ENCODE results near the gene C17orf50. TPM values are rescaled to one million over a fixed set of nuclear protein-coding genes. Genes with fewer than 3 reads are reported as not detected.

The C17orf50 gene
- total and polyA plus RNA-seq, 3 donors from 2014 or later, result 48.8 to 154 (median 102) TPM

- TF ChIP-seq CTCF (IDR thresholded peaks at IDR 0.05) (no peak), POLR2A (IDR thresholded peaks at IDR 0.05) (no peak)
- intact Hi-C loops (cut with DNase I; ENCODE audit: low total_unique reads), result no loop called here
- H3K27me3 ChIP-seq, result no peaks in the 10 kb centered on the region
- peak; percentile 42 for DNase-seq
- WGBS, 2 donors, result 0 to 2% methylated on average over 5 to 77 of the region's 89 CpGs
- H3K36me3 ChIP-seq (ENCODE audit: low read depth, missing control alignments), result no peaks in the 10 kb centered on the region
- peaks cover 42% of the 10 kb centered on the region for H3K4me1 ChIP-seq
- peak within 1 kb of the TSS; percentile 63 to 64 for H3K27ac ChIP-seq
- peak within 1 kb of the TSS; percentile 59 to 74 for H3K4me3 ChIP-seq
- H3K9me3 ChIP-seq, result no peaks in the 10 kb centered on the region
Observed at GRCh38 chr17:35795007-35795870, 34.6 kb downstream of the C17orf50 start, which contains the start of gene MMP28. MMP28 (minus strand) TSS chr17:35795641; CDS start chr17:35795377, 264 bp downstream.

GRCh38 chr17:35795871-35796265 is 35.2 kb downstream of the C17orf50 start:
- Histone ChIP-seq H3K4me1 (peaks cover 43% of the 10 kb centered on the region), H3K4me3 (peak overlapping the region; percentile 59 to 74), H3K36me3 (ENCODE audit: low read depth, missing control alignments) (no peaks in the 10 kb centered on the region), H3K27me3 (no peaks in the 10 kb centered on the region), H3K9me3 (no peaks in the 10 kb centered on the region), H3K27ac (peak overlapping the region in 1 of 2 donors; percentile 64)
- no peak for DNase-seq
- WGBS, 2 donors, result 20% methylated on average over 6 to 8 of the region's 8 CpGs
- TF ChIP-seq POLR2A (IDR thresholded peaks at IDR 0.05), result no peak
- TF ChIP-seq CTCF (IDR thresholded peaks at IDR 0.05), result no peak
- intact Hi-C loops (cut with DNase I; ENCODE audit: low total_unique reads), result no loop called here

GRCh38 chr17:35796942-35797341 is 36.3 kb downstream of the C17orf50 start:
- WGBS, 2 donors, result 74 to 85% methylated on average over 1 of the region's 1 CpG
- no peak overlapping the region for H3K4me3 ChIP-seq

GRCh38 chr17:35797370-35797769 is 36.7 kb downstream of the C17orf50 start:
- DNase-seq, result no peak
- H3K4me1 ChIP-seq, result peaks cover 53% of the 10 kb centered on the region
- no peak overlapping the region for H3K27ac ChIP-seq
- no peaks in the 10 kb centered on the region for H3K9me3 ChIP-seq
- intact Hi-C loops (cut with DNase I; ENCODE audit: low total_unique reads), result no loop called here
- H3K4me3 ChIP-seq, result no peak overlapping the region
- no peaks in the 10 kb centered on the region for H3K27me3 ChIP-seq
- no peaks in the 10 kb centered on the region for H3K36me3 ChIP-seq (ENCODE audit: low read depth, missing control alignments)
- no peak for TF ChIP-seq CTCF (IDR thresholded peaks at IDR 0.05)
- TF ChIP-seq POLR2A (IDR thresholded peaks at IDR 0.05), result no peak
- 65 to 100% methylated on average over 1 to 4 of the region's 4 CpGs for WGBS, 2 donors

More at GRCh38 chr17:35796942-35797341, 36.3 kb downstream of the C17orf50 start:
- no peak for DNase-seq
- intact Hi-C loops (cut with DNase I; ENCODE audit: low total_unique reads), result no loop called here
- Histone ChIP-seq H3K9me3 (no peaks in the 10 kb centered on the region), H3K27ac (no peak overlapping the region), H3K36me3 (ENCODE audit: low read depth, missing control alignments) (no peaks in the 10 kb centered on the region), H3K4me1 (peaks cover 52% of the 10 kb centered on the region), H3K27me3 (no peaks in the 10 kb centered on the region)
- no peak for TF ChIP-seq CTCF (IDR thresholded peaks at IDR 0.05)
- no peak for TF ChIP-seq POLR2A (IDR thresholded peaks at IDR 0.05)
